T-helper 17 cell (primary cell): ENCODE results near the gene PEX6. TPM values are rescaled to one million over a fixed set of nuclear protein-coding genes. Genes with fewer than 3 reads are reported as not detected.

Experiments used
- ATAC-seq: fragments of 150-1000 bp; cut with Tn5 transposase; 2 replicates; pipeline ENCODE4 v1.10.0; 2021; ENCODE audit warnings: mild to moderate bottlenecking, moderate library complexity
- DNase-seq, 3 donors: peaks; one replicate each; pipeline versions ENCODE4 v3.0.0 to v3.0.0-alpha.2; 2020 to 2021
- H3K9me3 ChIP-seq: one replicate; pipeline ENCODE4 v1.7.0; 2013; ENCODE audit warnings: low read length, mild to moderate bottlenecking; ENCODE audit not compliant: control insufficient read depth, poor library complexity, severe bottlenecking
- H3K27ac Mint-ChIP-seq: one replicate; pipeline ENCODE4 v1.8.0; 2022; ENCODE audit warnings: mild to moderate bottlenecking, moderate library complexity, mixed read lengths
- H3K27me3 Mint-ChIP-seq: one replicate; pipeline ENCODE4 v1.8.0; 2022; ENCODE audit warnings: mixed read lengths
- H3K36me3 Mint-ChIP-seq: one replicate; pipeline ENCODE4 v1.8.0; 2022; ENCODE audit warnings: low read depth, mixed read lengths
- H3K4me1 Mint-ChIP-seq: one replicate; pipeline ENCODE4 v1.8.0; 2022; ENCODE audit warnings: mild to moderate bottlenecking, mixed read lengths
- H3K4me3 Mint-ChIP-seq: one replicate; pipeline ENCODE4 v1.8.0; 2022; ENCODE audit warnings: mild to moderate bottlenecking, moderate library complexity, mixed read lengths
- total RNA-seq, 4 donors: library from RNA in 2 of 4; stranded (reverse) in 2 of 4; gene quantifications; one replicate each; pipeline ENCODE4 v1.2.3 and lab custom pipeline; 2022 to 2026

The PEX6 gene
- total RNA-seq, 2 donors from 2014 or later, result 10.2 to 15.5 TPM

DNA sequence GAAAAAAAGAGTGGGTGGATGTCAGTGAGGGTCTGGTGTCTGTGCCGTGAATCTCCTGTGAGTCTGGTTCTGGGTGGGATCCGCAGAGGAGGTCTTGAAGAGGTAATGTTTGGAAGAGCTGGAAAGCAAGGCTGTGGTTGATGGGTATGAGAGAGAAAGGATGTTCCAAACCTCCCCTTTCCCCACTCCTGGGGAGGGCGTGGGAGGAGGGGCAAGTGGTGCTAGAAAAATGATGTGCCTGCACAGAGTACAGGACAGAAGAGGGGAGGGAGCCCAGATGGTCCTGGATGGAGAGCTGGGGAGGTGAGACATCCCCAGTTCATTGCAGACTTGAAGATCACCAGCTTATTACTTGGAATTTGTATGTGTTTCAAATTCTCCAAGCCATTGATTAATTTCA, 46.6 kb downstream of the PEX6 start:
- Mint-ChIP-seq H3K36me3 (peaks cover 3% of the 10 kb centered on the region), H3K27ac (peak overlapping the region; percentile 99), H3K4me3 (peak overlapping the region; percentile 72), H3K4me1 (peaks cover 54% of the 10 kb centered on the region), H3K27me3 (no peaks in the 10 kb centered on the region)
- H3K9me3 ChIP-seq, result no peaks in the 10 kb centered on the region
- ATAC-seq (no peak), DNase-seq (no peak)

DNA sequence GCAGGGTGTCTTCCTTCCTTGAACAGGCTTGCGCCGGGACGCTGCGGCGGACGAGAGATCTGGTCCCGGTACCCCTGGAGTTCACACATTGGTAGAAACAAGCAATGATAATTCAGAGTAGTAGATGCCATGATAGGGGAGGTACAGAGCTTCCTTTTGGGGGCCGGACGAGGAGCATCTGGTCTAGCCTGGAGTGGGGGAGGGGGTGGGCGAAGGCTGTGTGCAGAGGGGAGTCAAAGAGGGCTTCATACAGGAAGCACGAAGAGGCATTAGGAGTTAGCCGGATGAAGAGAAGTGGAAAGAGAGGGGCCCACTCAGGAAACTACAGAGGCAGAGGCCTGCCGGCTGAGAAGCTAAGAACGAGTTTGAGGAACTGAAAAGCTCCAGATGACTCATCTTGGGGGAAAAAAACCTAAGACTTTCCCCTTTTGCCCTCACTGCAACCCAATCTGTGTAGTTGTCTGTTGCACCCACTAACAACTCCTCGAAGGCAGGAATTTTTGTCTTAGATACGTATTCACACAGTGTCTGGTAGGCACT, 49.1 kb downstream of the PEX6 start:
- no peaks in the 10 kb centered on the region for H3K9me3 ChIP-seq
- peaks cover 51% of the 10 kb centered on the region for H3K4me1 Mint-ChIP-seq
- H3K27me3 Mint-ChIP-seq, result no peaks in the 10 kb centered on the region
- ATAC-seq, result peak; percentile 38
- H3K4me3 Mint-ChIP-seq, result peak overlapping the region; percentile 99
- peak; percentile 16 to 41 (median 17) for DNase-seq
- H3K27ac Mint-ChIP-seq, result peak overlapping the region; percentile 99
- peaks cover 3% of the 10 kb centered on the region for H3K36me3 Mint-ChIP-seq

GRCh38 chr6:42928986-42929820, 49.8 kb downstream of the PEX6 start, which contains the start of gene CNPY3:
Gene CNPY3, plus strand, starts transcription at chr6:42929480. Its CDS starts 91 bp downstream, at chr6:42929571.
- DNase-seq (peak; percentile 86 to 91 (median 87)), ATAC-seq (peak; percentile 85)
- Mint-ChIP-seq H3K4me1 (peaks cover 49% of the 10 kb centered on the region), H3K27ac (peak within 1 kb of the TSS; percentile 99), H3K27me3 (no peaks in the 10 kb centered on the region), H3K36me3 (peaks cover 3% of the 10 kb centered on the region), H3K4me3 (peak within 1 kb of the TSS; percentile 99)
- no peaks in the 10 kb centered on the region for H3K9me3 ChIP-seq

DNA sequence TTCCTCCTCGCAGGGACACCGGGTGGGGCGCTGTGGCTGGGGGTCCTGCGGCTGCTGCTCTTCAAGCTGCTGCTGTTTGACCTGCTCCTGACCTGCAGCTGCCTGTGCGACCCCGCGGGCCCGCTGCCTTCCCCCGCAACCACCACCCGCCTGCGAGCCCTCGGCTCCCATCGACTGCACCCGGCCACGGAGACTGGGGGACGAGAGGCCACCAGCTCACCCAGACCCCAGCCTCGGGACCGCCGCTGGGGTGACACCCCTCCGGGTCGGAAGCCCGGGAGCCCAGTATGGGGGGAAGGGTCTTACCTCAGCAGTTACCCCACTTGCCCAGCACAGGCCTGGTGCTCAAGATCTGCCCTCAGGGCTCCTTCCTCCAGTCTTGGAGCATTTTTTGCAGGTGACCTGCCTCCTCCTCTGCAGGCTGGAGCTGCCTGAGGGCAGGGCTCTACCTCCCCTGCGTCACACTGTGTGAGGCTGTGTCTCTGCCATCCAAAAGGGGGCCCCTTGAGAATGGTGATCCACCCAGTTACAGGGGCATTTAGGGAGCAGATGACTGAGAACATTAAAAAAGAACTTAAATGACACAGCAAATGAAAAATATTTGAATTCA, 53.6 kb downstream of the PEX6 start:
- Mint-ChIP-seq H3K4me1 (peaks cover 20% of the 10 kb centered on the region), H3K27me3 (no peaks in the 10 kb centered on the region), H3K27ac (no peak overlapping the region), H3K36me3 (peaks cover 3% of the 10 kb centered on the region), H3K4me3 (no peak overlapping the region)
- ATAC-seq (no peak), DNase-seq (no peak)
- H3K9me3 ChIP-seq, result no peaks in the 10 kb centered on the region

DNA sequence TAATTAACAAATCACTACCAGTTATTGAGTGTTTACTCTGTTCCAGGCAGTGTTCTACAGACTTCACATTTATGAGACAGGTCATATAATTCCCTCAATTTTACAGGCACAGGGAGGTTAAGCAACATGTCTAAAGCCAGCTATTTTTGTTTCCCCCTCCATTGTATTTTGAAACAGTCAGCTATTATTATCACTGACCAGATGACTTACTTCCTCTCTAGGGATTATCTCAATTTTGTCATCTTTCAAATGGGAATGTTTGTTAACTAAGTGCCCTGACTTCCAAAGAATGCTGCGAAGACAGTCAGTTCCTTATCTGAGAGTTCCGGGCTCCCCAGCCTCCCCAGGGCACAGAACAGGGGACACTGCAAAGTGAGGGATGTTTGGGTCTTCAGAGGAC, 55.3 kb downstream of the PEX6 start:
- no peaks in the 10 kb centered on the region for H3K27me3 Mint-ChIP-seq
- no peak overlapping the region for H3K4me3 Mint-ChIP-seq
- H3K36me3 Mint-ChIP-seq, result no peaks in the 10 kb centered on the region
- H3K9me3 ChIP-seq, result no peaks in the 10 kb centered on the region
- H3K27ac Mint-ChIP-seq, result no peak overlapping the region
- peaks cover 7% of the 10 kb centered on the region for H3K4me1 Mint-ChIP-seq
- no peak for ATAC-seq
- DNase-seq, result no peak

GRCh38 chr6:42921801-42922200, 57.2 kb downstream of the PEX6 start:
- Mint-ChIP-seq H3K4me1 (peaks cover 2% of the 10 kb centered on the region), H3K36me3 (no peaks in the 10 kb centered on the region), H3K4me3 (no peak overlapping the region), H3K27ac (peak overlapping the region; percentile 59), H3K27me3 (no peaks in the 10 kb centered on the region)
- H3K9me3 ChIP-seq, result no peaks in the 10 kb centered on the region
- DNase-seq (no peak), ATAC-seq (no peak)

- no peaks in the 10 kb centered on the region for H3K36me3 Mint-ChIP-seq
- H3K27ac Mint-ChIP-seq, result no peak overlapping the region
- peaks cover 22% of the 10 kb centered on the region for H3K27me3 Mint-ChIP-seq
- no peak overlapping the region for H3K4me3 Mint-ChIP-seq
- ATAC-seq (no peak), DNase-seq (no peak)
- no peaks in the 10 kb centered on the region for H3K9me3 ChIP-seq
- peaks cover 1% of the 10 kb centered on the region for H3K4me1 Mint-ChIP-seq
These were observed 62.7 kb downstream of the PEX6 start for GRCh38 chr6:42916288-42916687.

DNA sequence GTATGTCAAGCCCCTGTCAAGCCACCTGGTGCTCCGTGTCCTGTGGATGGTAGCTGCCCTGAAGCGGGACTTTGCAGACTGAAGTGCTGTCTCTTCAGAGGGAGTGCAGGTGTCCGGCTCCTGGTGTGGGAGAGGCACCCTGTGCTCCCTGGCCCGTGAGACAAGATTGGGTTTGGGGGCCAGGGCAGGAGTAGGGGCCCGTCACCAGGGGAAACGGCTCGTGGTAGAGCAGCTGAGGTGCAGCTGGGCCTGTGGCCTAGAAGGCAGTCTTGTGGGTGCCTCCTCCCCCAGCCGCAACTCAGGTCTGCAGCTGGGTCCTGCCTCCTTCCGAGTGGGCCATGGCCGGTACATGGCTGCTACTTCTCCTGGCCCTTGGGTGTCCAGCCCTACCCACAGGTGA, 63.2 kb downstream of the PEX6 start, which contains the start of gene PTCRA:
Gene PTCRA, plus strand, starts transcription at position 322 of the 400 bp plus-strand sequence. Its CDS starts 17 bp downstream, at position 339.
- Mint-ChIP-seq H3K4me3 (no peak within 1 kb of the TSS), H3K4me1 (peaks cover 4% of the 10 kb centered on the region), H3K36me3 (no peaks in the 10 kb centered on the region), H3K27ac (no peak within 1 kb of the TSS), H3K27me3 (peaks cover 26% of the 10 kb centered on the region)
- no peak for ATAC-seq
- DNase-seq, result no peak
- H3K9me3 ChIP-seq, result no peaks in the 10 kb centered on the region

GRCh38 chr6:42914546-42914945, 64.4 kb downstream of the PEX6 start:
- H3K4me1 Mint-ChIP-seq, result peaks cover 4% of the 10 kb centered on the region
- no peak overlapping the region for H3K4me3 Mint-ChIP-seq
- H3K36me3 Mint-ChIP-seq, result no peaks in the 10 kb centered on the region
- ATAC-seq (no peak), DNase-seq (no peak)
- no peak overlapping the region for H3K27ac Mint-ChIP-seq
- peaks cover 26% of the 10 kb centered on the region for H3K27me3 Mint-ChIP-seq
- H3K9me3 ChIP-seq, result no peaks in the 10 kb centered on the region

Other genes starting within 250 kb of the PEX6 start
- gene TBCC, start 233.1 kb downstream of the PEX6 start, total RNA-seq, result 10 to 100 TPM; 71.5 to 73.2 TPM
- 10 to 100 TPM; 31.9 to 34.1 TPM for gene BICRAL, start 197.1 kb downstream of the PEX6 start, total RNA-seq
- 10 to 100 TPM; 61.7 to 73.9 TPM for gene RPL7L1, start 99.6 kb downstream of the PEX6 start, total RNA-seq
- gene PTCRA, start 63.1 kb downstream of the PEX6 start, total RNA-seq, result 10 to 100 TPM in 1 of 2 donors, 1 to 10 TPM in 1; 1.8 to 35.0 TPM
- gene CNPY3, start 49.7 kb downstream of the PEX6 start, total RNA-seq, result 10 to 100 TPM; 45.7 to 51.9 TPM
- gene GNMT, start 18.4 kb downstream of the PEX6 start, total RNA-seq, result 1 to 10 TPM in 1 of 2 donors, under 1 TPM in 1; 0.97 to 1.5 TPM
- gene PPP2R5D, start 5.4 kb upstream of the PEX6 start, total RNA-seq, result 10 to 100 TPM; 27.5 to 28.4 TPM
- 10 to 100 TPM; 23.7 to 26.3 TPM for gene MEA1, start 34.8 kb upstream of the PEX6 start, total RNA-seq
- 10 to 100 TPM; 31.1 TPM for gene KLHDC3, start 35.1 kb upstream of the PEX6 start, total RNA-seq
- 10 to 100 TPM; 25.2 to 29.0 TPM for gene RRP36, start 42.4 kb upstream of the PEX6 start, total RNA-seq
- 10 to 100 TPM in 1 of 2 donors, 1 to 10 TPM in 1; 8.2 to 11.2 TPM for gene CUL7, start 74.7 kb upstream of the PEX6 start, total RNA-seq
- 10 to 100 TPM; 32.3 to 37.5 TPM for gene MRPL2, start 80.3 kb upstream of the PEX6 start, total RNA-seq
- gene KLC4, start 80.5 kb upstream of the PEX6 start, total RNA-seq, result 10 to 100 TPM; 25.7 to 41.9 TPM
- gene PTK7, start 97.1 kb upstream of the PEX6 start, total RNA-seq, result 1 to 10 TPM in 1 of 2 donors, under 1 TPM in 1; 0.62 to 1.6 TPM
- 10 to 100 TPM; 26.3 to 27.9 TPM for gene SRF, start 192.1 kb upstream of the PEX6 start, total RNA-seq
- gene CUL9, start 203.0 kb upstream of the PEX6 start, total RNA-seq, result 10 to 100 TPM; 73.9 to 78.0 TPM